Gastroesophageal sphincter (tissue), 3 donors: ENCODE data around the gene THOC3.
"Not testable (repeated sequence)": the region's sequence is repeated elsewhere in the genome, so short reads cannot be mapped to it uniquely, and the experiment has no call there.

ENCODE experiments used
- CTCF ChIP-seq, 4 experiments: fragments of 200-600 bp in 2 of 4; fragments of 450-650 bp in 2 of 4; sonication (generic) in 1 of 4; IDR thresholded peaks; one replicate each; pipeline ENCODE4 v1.5.1; 2017 to 2019; ENCODE audit warnings: antibody characterized with exemption in 4 of 4, mild to moderate bottlenecking in 2 of 4, moderate library complexity in 2 of 4
- POLR2AphosphoS5 ChIP-seq: sonication (generic); formaldehyde crosslinking; IDR thresholded peaks from one replicate; pipeline ENCODE4 v1.6.1; 2017; ENCODE audit warnings: antibody characterized with exemption

DNA sequence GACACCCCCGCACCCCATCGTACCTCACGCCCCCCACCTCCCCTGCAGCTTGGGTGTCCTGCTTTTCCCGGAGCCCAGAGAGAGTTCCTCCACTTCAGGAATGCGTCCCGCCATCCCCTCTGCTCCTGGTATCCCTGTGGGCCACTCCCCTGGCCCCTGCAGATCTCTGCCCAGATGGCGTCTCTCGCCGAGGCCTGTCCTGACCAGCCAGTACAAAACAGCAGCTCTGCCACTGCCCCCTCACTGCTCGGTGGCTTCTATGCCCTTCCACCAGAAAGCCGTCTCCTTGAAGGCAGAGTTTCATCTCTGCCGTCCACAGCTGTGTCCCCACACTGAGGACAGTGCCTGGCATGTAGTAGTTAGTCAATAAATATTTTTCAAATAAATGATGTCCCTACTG, 58.0 kb downstream of the THOC3 start:
- TF ChIP-seq POLR2AphosphoS5; CTCF (IDR thresholded peaks at IDR 0.05): not testable (repeated sequence)
